ENCODE data around the gene GPR146. TPM values are rescaled to one million over a fixed set of nuclear protein-coding genes. Genes with fewer than 3 reads are reported as not detected.

The GPR146 gene
- total and polyA plus RNA-seq, 2 of the 13 experiments (the other 11 are each of a cell fraction or from before 2014, with no cell fraction given) = 2.0 to 15.9 TPM

GRCh38 chr7:1065585-1066241, 21.4 kb downstream of the GPR146 start (continued):
- TF ChIP-seq, protein P1, sequence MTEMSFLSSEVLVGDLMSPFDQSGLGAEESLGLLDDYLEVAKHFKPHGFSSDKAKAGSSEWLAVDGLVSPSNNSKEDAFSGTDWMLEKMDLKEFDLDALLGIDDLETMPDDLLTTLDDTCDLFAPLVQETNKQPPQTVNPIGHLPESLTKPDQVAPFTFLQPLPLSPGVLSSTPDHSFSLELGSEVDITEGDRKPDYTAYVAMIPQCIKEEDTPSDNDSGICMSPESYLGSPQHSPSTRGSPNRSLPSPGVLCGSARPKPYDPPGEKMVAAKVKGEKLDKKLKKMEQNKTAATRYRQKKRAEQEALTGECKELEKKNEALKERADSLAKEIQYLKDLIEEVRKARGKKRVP (CRISPR knock-in tag; IDR thresholded peaks at IDR 0.05) = no peak
- peak; percentile 44; the same call in 1 of the 2 replicates for TF ChIP-seq ZFX (CRISPR knock-in tag; IDR thresholded peaks at IDR 0.05; ENCODE audit: low read depth)
- peak; percentile 52 for TF ChIP-seq SKI (IDR thresholded peaks at IDR 0.05; ENCODE audit: partially characterized antibody)
- no peak for TF ChIP-seq MIER2 (CRISPR knock-in tag; IDR thresholded peaks at IDR 0.05)
- 0 out of 2 replicates have a peak, but pooled peaks have one; percentile 42 for TF ChIP-seq MYC (CRISPR knock-in tag; IDR thresholded peaks at IDR 0.05; ENCODE audit: borderline replicate concordance)
- TF ChIP-seq STAT5B (CRISPR knock-in tag; IDR thresholded peaks at IDR 0.05) = no peak
- TF ChIP-seq ZNF501 (CRISPR knock-in tag; IDR thresholded peaks at IDR 0.05) = peak; percentile 82
- TF ChIP-seq FOXC1 (CRISPR knock-in tag; IDR thresholded peaks at IDR 0.05; ENCODE audit: borderline replicate concordance) = peak; percentile 60; the same call in 1 of the 2 replicates
- TF ChIP-seq ZNF569 (CRISPR knock-in tag; IDR thresholded peaks at IDR 0.05; ENCODE audit: borderline replicate concordance) = no peak
- no peak for TF ChIP-seq CERS6 (CRISPR knock-in tag; IDR thresholded peaks at IDR 0.05)
- no peak for TF ChIP-seq ZNF614 (CRISPR knock-in tag; IDR thresholded peaks at IDR 0.05; ENCODE audit: borderline replicate concordance)
- TF ChIP-seq ZNF766 (CRISPR knock-in tag; IDR thresholded peaks at IDR 0.05; ENCODE audit: borderline replicate concordance) = no peak
- no peak for TF ChIP-seq ZNF510 (CRISPR knock-in tag; IDR thresholded peaks at IDR 0.05; ENCODE audit: low read depth)
- peak; percentile 32; the same call in 1 of the 2 replicates for TF ChIP-seq PRDM15 (CRISPR knock-in tag; IDR thresholded peaks at IDR 0.05)
- TF ChIP-seq NKX3-1 (CRISPR knock-in tag; IDR thresholded peaks at IDR 0.05) = no peak
- TF ChIP-seq, protein P2, sequence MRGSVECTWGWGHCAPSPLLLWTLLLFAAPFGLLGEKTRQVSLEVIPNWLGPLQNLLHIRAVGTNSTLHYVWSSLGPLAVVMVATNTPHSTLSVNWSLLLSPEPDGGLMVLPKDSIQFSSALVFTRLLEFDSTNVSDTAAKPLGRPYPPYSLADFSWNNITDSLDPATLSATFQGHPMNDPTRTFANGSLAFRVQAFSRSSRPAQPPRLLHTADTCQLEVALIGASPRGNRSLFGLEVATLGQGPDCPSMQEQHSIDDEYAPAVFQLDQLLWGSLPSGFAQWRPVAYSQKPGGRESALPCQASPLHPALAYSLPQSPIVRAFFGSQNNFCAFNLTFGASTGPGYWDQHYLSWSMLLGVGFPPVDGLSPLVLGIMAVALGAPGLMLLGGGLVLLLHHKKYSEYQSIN (CRISPR knock-in tag; IDR thresholded peaks at IDR 0.05; ENCODE audit: borderline replicate concordance) = no peak
- TF ChIP-seq, protein P3, sequence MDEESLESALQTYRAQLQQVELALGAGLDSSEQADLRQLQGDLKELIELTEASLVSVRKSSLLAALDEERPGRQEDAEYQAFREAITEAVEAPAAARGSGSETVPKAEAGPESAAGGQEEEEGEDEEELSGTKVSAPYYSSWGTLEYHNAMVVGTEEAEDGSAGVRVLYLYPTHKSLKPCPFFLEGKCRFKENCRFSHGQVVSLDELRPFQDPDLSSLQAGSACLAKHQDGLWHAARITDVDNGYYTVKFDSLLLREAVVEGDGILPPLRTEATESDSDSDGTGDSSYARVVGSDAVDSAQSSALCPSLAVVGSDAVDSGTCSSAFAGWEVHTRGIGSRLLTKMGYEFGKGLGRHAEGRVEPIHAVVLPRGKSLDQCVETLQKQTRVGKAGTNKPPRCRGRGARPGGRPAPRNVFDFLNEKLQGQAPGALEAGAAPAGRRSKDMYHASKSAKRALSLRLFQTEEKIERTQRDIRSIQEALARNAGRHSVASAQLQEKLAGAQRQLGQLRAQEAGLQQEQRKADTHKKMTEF (CRISPR knock-in tag; IDR thresholded peaks at IDR 0.05) = peak; percentile 66; the same call in 1 of the 2 replicates
- no peak for TF ChIP-seq JUNB (CRISPR knock-in tag; IDR thresholded peaks at IDR 0.05; ENCODE audit: borderline replicate concordance)
- no peak for TF ChIP-seq SNRNP70 (IDR thresholded peaks at IDR 0.05; ENCODE audit: low read depth, low read length)
- TF ChIP-seq HNRNPH1 (optimal IDR thresholded peaks at IDR 0.05; ENCODE audit: low read depth, low read length) = no peak
- no peak for TF ChIP-seq ETV6 (CRISPR knock-in tag; conservative IDR thresholded peaks at IDR 0.05)
- no peak for TF ChIP-seq ZNF530 (CRISPR knock-in tag; IDR thresholded peaks at IDR 0.05; ENCODE audit: low read depth)

All from HepG2 (cell line).